ENCODE measurements around the gene CNTNAP2.

DNA sequence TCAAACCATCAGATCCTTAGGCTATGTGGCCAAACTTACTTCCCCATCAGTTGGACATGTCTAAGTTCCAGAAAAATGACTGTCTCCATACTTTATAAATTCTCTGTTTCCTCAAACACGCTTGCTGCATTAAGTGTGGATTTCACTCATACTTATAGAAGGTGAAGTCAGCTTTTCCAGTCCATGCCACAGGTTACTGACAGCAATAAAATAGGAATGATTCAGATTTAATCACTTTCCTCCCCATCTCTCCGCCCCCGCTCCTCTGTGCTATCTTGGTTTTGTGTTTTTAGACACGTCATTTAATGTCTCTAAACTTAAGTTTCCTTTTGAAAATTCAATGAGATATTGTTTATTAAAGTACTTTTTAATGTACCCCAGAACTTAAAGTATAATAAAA is 1376.0 kb downstream of the CNTNAP2 start:
- TF ChIP-seq CTCF (IDR thresholded peaks at IDR 0.05; ENCODE audit: insufficient read depth, low read length, poor library complexity, severe bottlenecking) (no peak), EZH2phosphoT487 (conservative IDR thresholded peaks at IDR 0.05; ENCODE audit: low read length) (no peak)
